Activated CD8-positive, alpha-beta memory T cell treated with anti-CD3 and anti-CD28 coated beads for 1 hour (primary cell): ENCODE results near the gene ANXA8.
"Not testable (repeated sequence)": the region's sequence is repeated elsewhere in the genome, so short reads cannot be mapped to it uniquely, and the experiment has no call there.

ENCODE experiments used
- DNase-seq, 2 donors: peaks; one replicate each; pipeline ENCODE4 v3.0.0-alpha.2; 2020; ENCODE audit warnings: low read depth in 1 of 2; ENCODE audit errors: extremely low read depth in 1 of 2

The ANXA8 gene

GRCh38 chr10:47465216-47465917, 18.5 kb downstream of the ANXA8 start:
- DNase-seq = not testable (repeated sequence)

- DNase-seq = not testable (repeated sequence)
Measured at GRCh38 chr10:47462577-47463358, 21.1 kb downstream of the ANXA8 start.

GRCh38 chr10:47461261-47461687, 22.6 kb downstream of the ANXA8 start:
- not testable (repeated sequence) for DNase-seq

GRCh38 chr10:47458466-47459154, 25.3 kb downstream of the ANXA8 start:
- no peak for DNase-seq

- no peak for DNase-seq
Measured at GRCh38 chr10:47457826-47458225, 26.1 kb downstream of the ANXA8 start.

- DNase-seq = no peak
Measured at GRCh38 chr10:47457528-47457820, 26.4 kb downstream of the ANXA8 start.

GRCh38 chr10:47456794-47457527, 27.0 kb downstream of the ANXA8 start:
- no peak for DNase-seq

GRCh38 chr10:47456079-47456785, 27.7 kb downstream of the ANXA8 start:
- DNase-seq = no peak

- not testable (repeated sequence) for DNase-seq
Measured at GRCh38 chr10:47455350-47456078, 28.4 kb downstream of the ANXA8 start.

GRCh38 chr10:47454780-47455058, 29.2 kb downstream of the ANXA8 start:
- no peak for DNase-seq

GRCh38 chr10:47454008-47454779, 29.7 kb downstream of the ANXA8 start:
- no peak for DNase-seq

- no peak for DNase-seq
Measured at GRCh38 chr10:47453141-47454007, 30.5 kb downstream of the ANXA8 start.

- DNase-seq = no peak
Measured at GRCh38 chr10:47452495-47453140, 31.3 kb downstream of the ANXA8 start.

GRCh38 chr10:47451998-47452494, 31.9 kb downstream of the ANXA8 start:
- no peak for DNase-seq

GRCh38 chr10:47451273-47451997, 32.5 kb downstream of the ANXA8 start:
- DNase-seq = no peak

- no peak for DNase-seq
Measured at GRCh38 chr10:47450442-47450841, 33.5 kb downstream of the ANXA8 start.

GRCh38 chr10:47449979-47450378, 33.9 kb downstream of the ANXA8 start:
- DNase-seq = no peak
